Measurements from ENCODE around the gene HAAO. TPM values are rescaled to one million over a fixed set of nuclear protein-coding genes. Genes with fewer than 3 reads are reported as not detected.

The HAAO gene
- total RNA-seq, 1 donor from 2014 or later: not detected

- H3K27ac Mint-ChIP-seq (ENCODE audit: unreplicated experiment): peak overlapping the region; percentile 52
Measured at GRCh38 chr2:42757981-42758740, 34.2 kb downstream of the HAAO start.

GRCh38 chr2:42756966-42757513 lies 35.3 kb downstream of the HAAO start:
- Mint-ChIP-seq H3K27me3 (ENCODE audit: unreplicated experiment) (peaks cover 5% of the 10 kb centered on the region), H3K4me3 (ENCODE audit: unreplicated experiment) (no peak overlapping the region), H3K36me3 (ENCODE audit: unreplicated experiment) (peaks cover 5% of the 10 kb centered on the region), H3K9me3 (ENCODE audit: unreplicated experiment) (peaks cover 16% of the 10 kb centered on the region), H3K27ac (ENCODE audit: unreplicated experiment) (peak overlapping the region; percentile 84), H3K4me1 (ENCODE audit: low read depth, unreplicated experiment) (peaks cover 39% of the 10 kb centered on the region)
- DNase-seq: no peak
- no peak for TF ChIP-seq CTCF (IDR thresholded peaks at IDR 0.05; ENCODE audit: partially characterized antibody, unreplicated experiment)

More at GRCh38 chr2:42757981-42758740, 34.2 kb downstream of the HAAO start:
- no peak for TF ChIP-seq CTCF (IDR thresholded peaks at IDR 0.05; ENCODE audit: partially characterized antibody, unreplicated experiment)
- H3K36me3 Mint-ChIP-seq (ENCODE audit: unreplicated experiment): peaks cover 5% of the 10 kb centered on the region
- no peak overlapping the region for H3K4me3 Mint-ChIP-seq (ENCODE audit: unreplicated experiment)
- DNase-seq: no peak
- peaks cover 13% of the 10 kb centered on the region for H3K9me3 Mint-ChIP-seq (ENCODE audit: unreplicated experiment)
- peaks cover 9% of the 10 kb centered on the region for H3K27me3 Mint-ChIP-seq (ENCODE audit: unreplicated experiment)
- peaks cover 39% of the 10 kb centered on the region for H3K4me1 Mint-ChIP-seq (ENCODE audit: low read depth, unreplicated experiment)

- no peak for TF ChIP-seq CTCF (IDR thresholded peaks at IDR 0.05; ENCODE audit: partially characterized antibody, unreplicated experiment)
- Mint-ChIP-seq H3K27ac (ENCODE audit: unreplicated experiment) (peak overlapping the region; percentile 8), H3K4me1 (ENCODE audit: low read depth, unreplicated experiment) (peaks cover 39% of the 10 kb centered on the region), H3K36me3 (ENCODE audit: unreplicated experiment) (peaks cover 5% of the 10 kb centered on the region), H3K9me3 (ENCODE audit: unreplicated experiment) (peaks cover 13% of the 10 kb centered on the region), H3K27me3 (ENCODE audit: unreplicated experiment) (peaks cover 5% of the 10 kb centered on the region), H3K4me3 (ENCODE audit: unreplicated experiment) (no peak overlapping the region)
- no peak for DNase-seq
Measured at GRCh38 chr2:42756150-42756775, 36.1 kb downstream of the HAAO start.

- H3K9me3 Mint-ChIP-seq (ENCODE audit: unreplicated experiment): peaks cover 13% of the 10 kb centered on the region
- H3K36me3 Mint-ChIP-seq (ENCODE audit: unreplicated experiment): peaks cover 5% of the 10 kb centered on the region
- no peak overlapping the region for H3K4me3 Mint-ChIP-seq (ENCODE audit: unreplicated experiment)
- no peak for TF ChIP-seq CTCF (IDR thresholded peaks at IDR 0.05; ENCODE audit: partially characterized antibody, unreplicated experiment)
- H3K27ac Mint-ChIP-seq (ENCODE audit: unreplicated experiment): peak overlapping the region; percentile 43
- peaks cover 38% of the 10 kb centered on the region for H3K4me1 Mint-ChIP-seq (ENCODE audit: low read depth, unreplicated experiment)
- DNase-seq: no peak
- H3K27me3 Mint-ChIP-seq (ENCODE audit: unreplicated experiment): peaks cover 5% of the 10 kb centered on the region
Measured at GRCh38 chr2:42755191-42755880, 37.0 kb downstream of the HAAO start.

Data from glutamatergic neuron (in vitro differentiated cells).